Heart left ventricle (tissue), 13 donors: Measurements from ENCODE around the gene MAPKAPK2.

Experiments used
- CTCF ChIP-seq, 12 donors: fragments of 200-600 bp; sonication (generic) in 4 of 12; IDR thresholded peaks; one replicate each; pipeline versions ENCODE4 v1.5.0 to v1.8.0; 2018 to 2022; ENCODE audit warnings: antibody characterized with exemption in 12 of 12, mild to moderate bottlenecking in 5 of 12
- POLR2A ChIP-seq, 2 donors: fragments of 450-650 bp; IDR thresholded peaks; one replicate each; pipeline ENCODE4 v1.6.1; 2017; ENCODE audit warnings: antibody characterized with exemption in 2 of 2, mild to moderate bottlenecking in 2 of 2, moderate library complexity in 2 of 2
- donor health status: ischemic (EF 13 %, LVEDD 7.1; RV severe dilation, severe dysfunction).
- donor health status: DM: no; HTN: yes; CAD: no.
- donor health status: DM: no; HTN: no; CAD: no.
- donor health status: ischemic (EF 25% LVEDD 6.9; RV normal size, moderate dysfunction).
- donor health status: ischemic (EF 25% LVEDD 5.7; RV mildly dilated, moderate dysfunction).
- donor health status: ischemic (EF 35%, LVEDD 5.7; RV mildly dilated, moderate dysfunction).
- donor health status: nonischemic (EF 11% LVEDD 7.7; RV severe dilation, severe dysfunction).
- donor health status: DM: yes; HTN: yes; CAD: no.
- donor health status: PGD.
- donor health status: ischemic (EF 29% LVEDD 5.4; RV normal size, mild dysfunction).
- donor health status: nonischemic (EF 23%, LVEDD 6.1; RV moderate dilation, normal function).

GRCh38 chr1:206753141-206753540 lies 68.4 kb downstream of the MAPKAPK2 start:
- TF ChIP-seq POLR2A (IDR thresholded peaks at IDR 0.05) (no peak), CTCF (IDR thresholded peaks at IDR 0.05) (no peak)
